OCI-LY7 (cell line): ENCODE results near the gene SLC6A6. TPM values are rescaled to one million over a fixed set of nuclear protein-coding genes. Genes with fewer than 3 reads are reported as not detected.

Source experiments
- BruUV-seq: library from RNA; stranded (reverse); fragments of 400-500 nt; replicated peaks from 2 replicates; lab custom pipeline; 2021; lab: Mats Ljungman, UMichigan
- CTCF ChIA-PET: fragments of 300-600 bp; sonication (Branson Sonifier 250); formaldehyde crosslinking; loops from one replicate; lab custom pipeline; 2022; ENCODE audit warnings: antibody characterized with exemption; ENCODE audit not compliant: unreplicated experiment; lab: Charles Lee
- POLR2A ChIA-PET: fragments of 300-600 bp; sonication (Branson Sonifier 250); formaldehyde crosslinking; loops from one replicate; lab custom pipeline; 2022; ENCODE audit warnings: antibody characterized with exemption; lab: Charles Lee
- DNase-seq: peaks from one replicate; pipeline ENCODE4 v3.0.0-alpha.2; 2015; ENCODE audit warnings: low spot score
- H2AFZ ChIP-seq: fragments of 200-600 bp; sonication (generic), shearing (Covaris generic); 2 replicates; pipeline ENCODE4 v1.6.1; 2014; ENCODE audit warnings: mild to moderate bottlenecking, antibody characterized with exemption, low read length, moderate library complexity
- H3K27ac ChIP-seq: fragments of 200-600 bp; sonication (generic); 2 replicates; pipeline ENCODE4 v1.5.1; 2014; ENCODE audit warnings: mixed run types, low read depth, mild to moderate bottlenecking, moderate library complexity, low read length, inconsistent platforms; ENCODE audit not compliant: poor library complexity, severe bottlenecking
- H3K36me3 ChIP-seq: fragments of 200-600 bp; sonication (generic); 2 replicates; pipeline ENCODE4 v1.6.1; 2014; ENCODE audit warnings: mild to moderate bottlenecking, antibody characterized with exemption, low read length, moderate library complexity, mixed read lengths; ENCODE audit not compliant: insufficient read depth
- H3K4me1 ChIP-seq: fragments of 200-600 bp; sonication (generic); 2 replicates; pipeline ENCODE4 v1.5.1; 2014; ENCODE audit warnings: mild to moderate bottlenecking, low read length; ENCODE audit not compliant: insufficient read depth, poor library complexity, severe bottlenecking
- H3K4me2 ChIP-seq: fragments of 200-600 bp; sonication (generic); 2 replicates; pipeline ENCODE4 v1.6.1; 2014; ENCODE audit warnings: mild to moderate bottlenecking, low read length
- H3K4me3 ChIP-seq: fragments of 200-600 bp; sonication (generic); 2 replicates; pipeline ENCODE4 v1.5.1; 2014; ENCODE audit warnings: mild to moderate bottlenecking, low read depth, low read length; ENCODE audit not compliant: poor library complexity, severe bottlenecking
- H3K79me2 ChIP-seq: fragments of 200-600 bp; sonication (generic); 2 replicates; pipeline ENCODE4 v1.6.1; 2016; ENCODE audit warnings: low read depth, mild to moderate bottlenecking, low read length, moderate library complexity, mixed read lengths; ENCODE audit not compliant: insufficient read depth
- H3K9me2 ChIP-seq: fragments of 200-600 bp; sonication (generic); 2 replicates; pipeline ENCODE4 v1.6.1; 2016; ENCODE audit warnings: mild to moderate bottlenecking, low read length, mixed read lengths; ENCODE audit not compliant: insufficient read depth
- H3K9me3 ChIP-seq: fragments of 200-600 bp; sonication (generic); 2 replicates; pipeline ENCODE4 v1.6.1; 2014; ENCODE audit warnings: mild to moderate bottlenecking, mixed run types, low read length, mixed read lengths
- H4K20me1 ChIP-seq: fragments of 200-600 bp; sonication (generic); 2 replicates; pipeline ENCODE4 v1.6.1; 2014; ENCODE audit warnings: mild to moderate bottlenecking, antibody characterized with exemption, low read length, moderate library complexity, mixed read lengths; ENCODE audit not compliant: insufficient read depth
- CTCF ChIP-seq: fragments of 200-600 bp; sonication (generic); conservative IDR thresholded peaks from 2 replicates; pipeline ENCODE4 v1.5.1; 2014; ENCODE audit warnings: mild to moderate bottlenecking, antibody characterized with exemption, low read length, moderate library complexity, mixed read lengths
- EZH2phosphoT487 ChIP-seq: fragments of 200-600 bp; sonication (generic); IDR thresholded peaks from 2 replicates; pipeline ENCODE4 v1.6.1; 2018; ENCODE audit warnings: low read depth, borderline replicate concordance, mild to moderate bottlenecking, mixed run types, antibody characterized with exemption, low read length, moderate library complexity, mixed read lengths
- intact Hi-C: fragments of 100-400 bp; cut with micrococcal nuclease; formaldehyde crosslinking; loops from one replicate; pipeline ENCODE4 v1.10.0; 2022; ENCODE audit not compliant: unreplicated experiment
- total RNA-seq, 2 experiments: library from RNA; depleted of rRNA in 1 of 2; stranded (reverse); fragments of >200 nt in 1 of 2; shearing (Covaris generic) in 1 of 2; gene quantifications; 2 replicates each; pipeline ENCODE4 v1.2.3, GENCODE V29; 2014 to 2022

Gene SLC6A6
- total RNA-seq, 2 experiments from 2014 or later = 43.0 to 51.8 TPM

- intact Hi-C loops = no loop called here
- POLR2A ChIA-PET = no interaction called here
- H3K4me3 ChIP-seq = no peak overlapping the region
- BruUV-seq = no TSS peak
- H3K79me2 ChIP-seq = no peaks in the 10 kb centered on the region
- H3K27ac ChIP-seq = no peak overlapping the region
- no peak for DNase-seq
- H2AFZ ChIP-seq = no peak overlapping the region
- H3K4me2 ChIP-seq = no peak overlapping the region
- H3K4me1 ChIP-seq = no peaks in the 10 kb centered on the region
- H3K9me2 ChIP-seq = no peaks in the 10 kb centered on the region
- no peak for TF ChIP-seq EZH2phosphoT487
- no peak for TF ChIP-seq CTCF
- H3K9me3 ChIP-seq = no peaks in the 10 kb centered on the region
- CTCF ChIA-PET = interaction anchor here (0.5 kb wide), 1 partner anchor 377 kb away, joined by 3 read pairs; no protein-coding TSS in a partner anchor
- H3K36me3 ChIP-seq = peaks cover 96% of the 10 kb centered on the region
- H4K20me1 ChIP-seq = no peaks in the 10 kb centered on the region
Observed at GRCh38 chr3:14472471-14473351, 70.3 kb downstream of the SLC6A6 start.

GRCh38 chr3:14473411-14473891, 71.0 kb downstream of the SLC6A6 start:
- CTCF ChIA-PET = no interaction called here
- Histone ChIP-seq H3K9me3 (no peaks in the 10 kb centered on the region), H3K4me2 (no peak overlapping the region), H3K9me2 (no peaks in the 10 kb centered on the region), H3K27ac (no peak overlapping the region), H3K4me3 (no peak overlapping the region), H3K4me1 (no peaks in the 10 kb centered on the region), H3K79me2 (no peaks in the 10 kb centered on the region), H3K36me3 (peaks cover 96% of the 10 kb centered on the region), H4K20me1 (no peaks in the 10 kb centered on the region), H2AFZ (no peak overlapping the region)
- POLR2A ChIA-PET = no interaction called here
- BruUV-seq = no TSS peak
- intact Hi-C loops = no loop called here
- TF ChIP-seq EZH2phosphoT487 = no peak
- no peak for DNase-seq

GRCh38 chr3:14474363-14475081, 72.1 kb downstream of the SLC6A6 start:
- ChIA-PET CTCF (no interaction called here), POLR2A (no interaction called here)
- TF ChIP-seq CTCF = no peak
- TF ChIP-seq EZH2phosphoT487 = no peak
- Histone ChIP-seq H3K4me1 (no peaks in the 10 kb centered on the region), H3K9me3 (no peaks in the 10 kb centered on the region), H2AFZ (no peak overlapping the region), H3K36me3 (peaks cover 96% of the 10 kb centered on the region), H3K4me2 (no peak overlapping the region), H3K9me2 (no peaks in the 10 kb centered on the region), H4K20me1 (no peaks in the 10 kb centered on the region), H3K27ac (no peak overlapping the region), H3K4me3 (no peak overlapping the region), H3K79me2 (no peaks in the 10 kb centered on the region)
- intact Hi-C loops = no loop called here
- BruUV-seq = no TSS peak
- DNase-seq = no peak
